NCI-H2227 (cell line): ENCODE measurements around the gene KMT5C.

Experiments
- DNase-seq: peaks from one replicate; lab custom pipeline; 2025; ENCODE audit not compliant: unreplicated experiment; lab: John Stamatoyannopoulos, UW

The KMT5C gene

DNA sequence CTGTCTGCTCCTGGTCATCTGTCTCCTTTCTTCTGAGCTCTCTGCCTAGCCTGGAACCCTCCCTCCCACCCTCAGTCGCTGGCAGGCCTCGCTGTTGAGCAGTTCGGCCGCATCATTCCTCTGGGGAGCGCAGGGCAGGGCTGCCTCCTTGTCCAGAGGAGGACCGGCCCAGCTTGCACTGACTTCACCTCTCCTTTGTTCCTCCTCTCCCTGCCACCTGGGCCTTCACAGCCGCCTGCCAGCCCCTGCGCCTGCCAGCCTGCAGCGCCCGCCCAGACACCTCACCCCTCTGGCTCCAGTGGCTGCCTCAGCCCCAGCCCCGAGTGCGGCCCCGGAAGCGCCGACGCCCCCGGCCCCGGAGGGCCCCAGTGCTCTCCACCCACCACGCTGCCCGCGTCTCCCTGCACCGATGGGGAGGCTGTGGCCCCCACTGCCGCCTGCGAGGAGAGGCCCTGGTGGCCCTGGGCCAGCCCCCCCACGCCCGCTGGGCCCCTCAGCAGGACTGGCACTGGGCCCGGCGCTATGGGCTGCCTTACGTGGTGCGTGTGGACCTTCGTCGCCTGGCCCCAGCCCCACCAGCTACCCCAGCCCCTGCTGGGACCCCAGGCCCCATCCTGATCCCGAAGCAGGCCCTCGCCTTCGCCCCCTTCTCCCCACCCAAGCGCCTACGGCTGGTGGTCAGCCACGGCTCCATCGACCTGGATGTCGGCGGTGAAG, 7.2 kb downstream of the KMT5C start:
- no peak for DNase-seq

DNA sequence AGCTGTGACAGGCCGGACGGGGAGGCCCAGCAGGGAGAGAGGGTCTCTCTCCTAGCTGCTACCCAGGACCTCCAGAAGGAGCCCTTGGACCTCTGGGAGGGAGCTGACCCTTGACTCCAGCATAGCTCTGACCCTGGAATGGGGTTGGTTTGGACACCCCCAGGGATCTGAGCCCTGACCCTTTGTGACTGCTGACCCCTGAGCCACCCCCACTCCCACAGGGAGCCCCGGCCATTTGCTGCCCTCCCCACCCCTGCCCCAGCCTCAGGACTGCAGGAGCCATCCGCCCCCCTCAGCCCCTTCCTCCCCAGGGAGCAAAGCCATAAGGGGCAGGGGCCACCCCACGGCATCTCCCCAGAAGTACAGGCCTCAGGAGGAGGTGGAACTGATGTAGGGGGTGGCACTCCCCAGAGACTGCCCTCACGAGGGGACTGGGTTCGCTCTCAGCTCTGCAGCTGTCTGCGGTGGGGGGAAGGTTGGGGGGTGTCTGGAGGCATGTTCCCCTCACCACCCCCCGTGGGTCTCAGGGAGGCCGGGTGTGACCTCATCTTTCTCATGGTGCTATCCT, 7.8 kb downstream of the KMT5C start:
- no peak for DNase-seq

DNA sequence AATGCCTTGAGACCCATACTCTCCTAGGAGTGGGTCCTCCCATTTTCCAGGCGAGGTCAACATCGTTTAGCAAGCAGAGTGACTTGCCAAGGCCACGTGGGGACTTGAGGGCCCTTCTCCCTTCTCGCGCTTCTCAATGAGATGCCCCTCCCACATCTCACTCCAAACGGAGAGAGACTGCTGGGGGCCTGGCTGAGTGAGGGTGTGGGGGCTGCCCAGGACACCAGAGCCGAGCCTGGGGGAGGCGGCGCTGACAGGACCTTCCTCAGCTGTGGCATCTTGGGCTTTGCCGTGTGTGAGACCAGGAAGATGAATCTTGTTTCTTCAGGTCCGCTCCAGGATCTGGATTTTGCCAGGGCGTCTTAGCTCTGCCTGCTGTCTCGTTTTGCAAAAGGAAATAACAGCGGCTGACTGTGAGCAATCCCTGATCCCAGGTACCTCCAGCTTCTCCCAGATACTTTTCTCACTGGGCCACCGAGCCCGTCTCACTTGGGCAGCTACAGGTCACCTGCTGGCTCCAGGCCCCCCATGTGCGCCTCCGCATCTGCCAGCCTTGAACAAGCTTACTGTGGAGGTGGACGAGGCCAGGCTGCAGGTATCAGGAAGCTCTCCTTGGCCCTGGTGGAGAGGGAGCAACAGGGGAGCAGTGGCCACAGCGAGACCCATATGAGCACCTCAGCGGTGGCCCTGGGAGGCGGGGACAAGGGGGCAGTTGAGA, 8.8 kb downstream of the KMT5C start:
- peak; percentile 76 for DNase-seq

DNA sequence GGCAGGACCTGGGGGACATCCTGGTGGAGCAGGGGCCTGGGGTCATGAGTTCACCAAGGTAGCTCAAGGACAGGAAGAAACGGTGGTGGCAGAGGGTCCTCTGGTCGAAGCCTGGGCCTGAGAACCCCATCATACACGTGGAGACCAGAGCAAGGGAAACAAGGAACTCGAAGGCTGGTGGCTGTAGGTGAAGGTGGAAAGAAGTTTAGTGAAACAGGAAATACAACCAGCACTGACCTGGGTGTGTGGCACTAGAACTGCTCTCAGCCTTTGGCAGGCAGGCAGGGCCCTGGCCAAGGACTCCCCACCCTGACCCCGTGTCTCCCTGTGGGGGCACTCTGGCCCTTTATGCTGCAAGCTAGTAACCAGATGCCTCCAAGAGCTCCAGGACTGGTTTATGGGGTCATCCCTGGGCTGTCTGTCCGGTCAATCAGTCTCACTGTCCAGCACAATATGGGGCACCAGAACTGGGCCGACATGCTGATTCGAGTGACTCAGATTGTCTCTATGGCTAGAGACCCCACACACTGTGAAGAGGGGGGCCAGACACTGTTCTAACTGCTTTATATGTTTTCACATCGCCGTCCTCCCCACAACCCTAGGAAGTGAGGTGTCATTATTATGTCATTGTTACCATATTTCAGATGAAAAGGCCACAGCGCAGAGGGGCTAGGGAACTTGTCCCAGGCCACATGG, 11.1 kb downstream of the KMT5C start:
- DNase-seq = no peak

DNA sequence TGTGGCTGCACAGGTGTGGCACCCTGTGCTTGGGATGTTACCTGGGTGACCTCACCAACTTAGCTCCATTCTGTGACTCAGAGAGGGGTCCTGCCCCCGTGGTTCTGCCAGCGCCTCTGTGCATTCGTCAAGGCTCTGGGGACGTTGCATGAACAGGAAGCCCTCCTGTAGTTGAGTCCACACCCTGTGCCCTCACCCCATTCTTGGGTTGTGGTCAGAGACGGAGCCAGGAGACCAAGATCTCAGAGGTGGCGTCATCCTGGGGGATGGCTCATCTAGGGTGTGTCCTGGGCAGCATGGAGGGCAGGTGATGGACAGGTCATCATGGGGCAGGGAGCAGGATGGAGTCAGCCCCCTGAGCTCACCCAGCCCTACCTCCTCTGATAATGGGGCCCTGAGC, 12.4 kb downstream of the KMT5C start:
- no peak for DNase-seq

DNA sequence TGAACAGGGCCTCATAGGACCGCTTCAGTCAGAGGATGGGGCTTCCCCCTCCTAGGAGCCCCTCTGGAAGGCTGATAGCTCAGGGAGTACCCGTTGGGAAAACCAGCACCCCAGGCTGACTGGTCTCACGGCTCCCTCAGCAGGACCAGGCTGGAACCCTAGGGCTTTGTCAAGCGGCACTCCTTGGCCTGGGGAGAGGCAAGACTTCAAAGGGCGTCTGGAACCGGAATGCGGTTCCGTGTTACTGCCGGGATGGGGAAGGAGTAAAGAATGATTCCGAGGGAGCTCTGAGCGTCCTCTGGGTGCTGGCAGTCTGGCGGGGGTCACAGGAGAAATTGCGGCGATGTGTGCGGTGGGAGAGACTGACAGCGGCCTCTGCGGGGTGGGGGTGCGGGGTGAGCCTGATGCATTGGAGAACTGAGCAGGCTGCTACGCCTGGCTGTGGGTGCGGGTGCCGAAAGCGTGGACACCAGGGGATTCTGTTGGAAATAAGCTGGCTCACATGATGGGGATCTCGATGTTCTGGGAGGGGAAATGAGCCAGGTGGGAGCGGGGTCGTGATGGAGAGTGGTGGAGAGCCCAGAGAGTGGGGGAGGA, 13.0 kb downstream of the KMT5C start:
- DNase-seq = no peak

DNA sequence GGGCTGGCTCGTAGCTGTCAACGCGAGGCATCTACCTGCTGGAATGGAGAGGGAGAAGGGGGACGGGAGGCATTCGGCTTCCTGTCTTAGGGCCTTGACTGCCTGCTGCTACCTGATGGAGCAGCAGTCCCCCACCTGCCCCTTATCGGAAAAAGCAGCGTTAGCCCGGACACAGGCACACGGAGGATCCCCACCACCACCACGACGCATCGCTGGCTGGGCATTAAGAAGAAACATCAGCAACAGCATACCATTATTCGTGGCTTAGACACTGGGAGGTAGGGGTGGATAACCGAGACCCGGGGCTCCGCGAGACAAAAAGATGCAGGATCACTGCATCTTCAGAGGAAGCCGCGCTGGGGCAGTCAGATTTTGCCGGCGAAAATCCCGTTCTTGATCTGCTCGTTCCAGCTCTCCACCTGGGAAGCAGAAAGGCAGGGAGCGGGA, 13.7 kb downstream of the KMT5C start:
- DNase-seq = no peak

DNA sequence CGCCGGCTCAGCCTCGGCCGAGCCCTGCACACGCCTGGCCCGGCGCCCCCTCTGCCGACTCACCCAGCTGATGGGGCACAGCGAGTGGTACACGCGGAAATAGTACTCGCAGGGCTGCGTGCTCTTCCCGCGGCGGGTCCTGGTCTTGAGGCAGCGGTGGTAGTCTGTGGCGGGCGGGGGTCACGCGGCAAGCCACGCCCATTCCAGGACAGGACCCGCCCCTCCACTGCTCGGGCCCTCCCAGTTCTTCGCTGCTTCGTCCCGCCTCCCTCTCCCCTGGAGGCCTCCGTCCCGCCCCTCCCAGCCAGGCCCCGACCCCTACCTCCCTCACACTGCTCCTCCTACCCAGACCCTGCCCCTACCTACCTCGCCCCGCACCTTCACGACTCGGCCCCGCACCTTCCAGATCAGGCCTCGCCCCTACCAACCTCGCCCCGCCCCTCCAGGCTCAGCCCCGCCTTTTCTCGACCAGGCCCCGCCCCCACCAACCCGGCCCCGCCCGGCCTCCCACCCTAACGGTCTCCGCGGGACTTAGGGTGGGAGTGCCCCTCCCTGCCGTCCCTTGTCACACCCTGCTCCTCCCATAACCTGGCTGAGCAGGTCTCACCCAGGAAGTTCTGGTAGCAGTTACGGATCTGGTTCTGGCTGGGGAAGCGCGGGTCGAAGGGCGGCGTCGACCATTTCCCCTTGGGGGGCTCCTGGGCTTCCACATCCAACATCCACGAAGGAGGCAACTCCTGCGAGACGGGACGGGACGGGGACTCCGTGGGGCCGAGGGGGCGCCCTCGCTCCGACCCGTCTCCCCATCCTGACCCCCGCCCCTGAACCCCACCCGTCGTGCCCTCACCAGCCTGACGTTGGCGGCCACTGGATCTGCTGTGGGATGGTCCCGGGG, 14.4 kb downstream of the KMT5C start:
- peak; percentile 88 for DNase-seq

DNA sequence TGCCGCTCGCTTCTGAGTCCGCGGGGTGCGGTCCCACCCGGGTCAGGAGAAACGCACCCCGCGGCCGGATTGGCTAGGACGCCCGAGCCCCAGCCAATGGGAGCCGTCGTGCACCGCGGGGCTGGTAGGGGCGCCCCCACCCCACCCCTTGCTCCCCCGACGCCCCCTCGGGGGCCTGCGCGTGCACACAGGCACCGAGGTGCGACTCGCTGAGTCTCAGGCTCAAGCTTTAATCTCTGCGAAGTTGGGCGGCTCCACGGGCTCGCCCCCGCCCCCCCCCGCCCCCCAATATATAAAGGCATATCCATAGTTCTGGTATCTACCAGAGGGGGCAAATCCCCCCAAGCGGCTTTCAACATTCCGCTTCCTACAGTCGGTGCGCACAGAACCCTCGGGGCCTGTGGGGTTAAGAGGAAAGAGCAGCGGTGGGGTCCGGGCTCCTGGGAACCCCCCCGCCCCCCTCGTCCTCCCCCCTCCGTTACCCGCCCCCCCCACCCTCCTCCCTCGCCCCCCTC, 15.1 kb downstream of the KMT5C start, which contains the start of gene COX6B2:
Gene COX6B2 (minus strand): TSS at position 22 of the 515 bp plus-strand sequence. CDS start 198 bp downstream, outside the sequence.
- DNase-seq = no peak

DNA sequence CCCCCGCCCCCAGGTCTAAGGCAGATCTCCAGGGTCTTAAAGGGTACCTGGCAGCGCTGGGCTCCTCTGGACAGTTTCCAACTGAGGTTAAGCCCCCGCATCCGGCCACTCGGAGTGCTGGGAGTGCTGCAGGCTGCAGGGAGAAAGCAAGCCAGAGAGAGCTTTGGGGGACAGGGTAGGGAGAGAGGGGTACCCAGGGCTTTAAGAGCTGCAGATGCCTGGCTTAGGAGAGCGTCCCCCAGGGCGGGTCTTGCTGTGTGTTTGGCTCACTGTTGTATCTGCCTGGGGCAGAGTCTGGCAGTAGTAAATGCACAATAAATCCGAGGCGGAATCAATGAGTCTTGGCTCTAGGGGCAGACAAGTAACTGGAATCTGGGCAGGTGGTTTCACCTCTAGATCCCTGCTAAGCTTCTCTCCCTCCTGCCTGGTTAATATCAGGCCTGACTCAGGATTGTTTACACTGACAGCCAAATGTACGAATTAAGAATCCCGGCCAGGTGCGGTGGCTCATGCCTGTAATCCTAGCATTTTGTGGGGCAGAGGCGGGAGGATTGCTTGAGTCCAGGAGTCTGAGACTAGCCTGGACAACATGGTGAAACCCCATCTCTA, 15.6 kb downstream of the KMT5C start:
- no peak for DNase-seq

DNA sequence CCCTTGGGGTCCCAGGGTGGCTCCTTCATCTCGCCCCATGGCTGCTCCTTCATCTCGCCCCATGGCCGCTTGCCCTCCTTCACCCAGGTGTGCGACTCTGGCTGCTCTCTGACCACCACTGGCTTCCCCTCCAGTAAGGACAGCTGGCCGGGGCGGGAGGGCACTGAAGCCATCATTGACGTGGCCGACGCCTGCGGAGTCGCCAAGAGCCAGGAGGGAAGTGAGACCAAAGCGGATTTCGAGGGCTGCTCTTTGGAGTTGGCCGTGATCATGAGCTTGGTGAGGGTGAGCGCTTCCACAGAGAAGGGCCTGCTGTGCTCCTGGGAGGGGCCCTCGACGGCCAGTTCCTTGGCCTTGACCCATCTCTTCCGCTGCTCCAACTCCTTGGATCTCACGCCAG, 18.8 kb downstream of the KMT5C start:
- DNase-seq = no peak

DNA sequence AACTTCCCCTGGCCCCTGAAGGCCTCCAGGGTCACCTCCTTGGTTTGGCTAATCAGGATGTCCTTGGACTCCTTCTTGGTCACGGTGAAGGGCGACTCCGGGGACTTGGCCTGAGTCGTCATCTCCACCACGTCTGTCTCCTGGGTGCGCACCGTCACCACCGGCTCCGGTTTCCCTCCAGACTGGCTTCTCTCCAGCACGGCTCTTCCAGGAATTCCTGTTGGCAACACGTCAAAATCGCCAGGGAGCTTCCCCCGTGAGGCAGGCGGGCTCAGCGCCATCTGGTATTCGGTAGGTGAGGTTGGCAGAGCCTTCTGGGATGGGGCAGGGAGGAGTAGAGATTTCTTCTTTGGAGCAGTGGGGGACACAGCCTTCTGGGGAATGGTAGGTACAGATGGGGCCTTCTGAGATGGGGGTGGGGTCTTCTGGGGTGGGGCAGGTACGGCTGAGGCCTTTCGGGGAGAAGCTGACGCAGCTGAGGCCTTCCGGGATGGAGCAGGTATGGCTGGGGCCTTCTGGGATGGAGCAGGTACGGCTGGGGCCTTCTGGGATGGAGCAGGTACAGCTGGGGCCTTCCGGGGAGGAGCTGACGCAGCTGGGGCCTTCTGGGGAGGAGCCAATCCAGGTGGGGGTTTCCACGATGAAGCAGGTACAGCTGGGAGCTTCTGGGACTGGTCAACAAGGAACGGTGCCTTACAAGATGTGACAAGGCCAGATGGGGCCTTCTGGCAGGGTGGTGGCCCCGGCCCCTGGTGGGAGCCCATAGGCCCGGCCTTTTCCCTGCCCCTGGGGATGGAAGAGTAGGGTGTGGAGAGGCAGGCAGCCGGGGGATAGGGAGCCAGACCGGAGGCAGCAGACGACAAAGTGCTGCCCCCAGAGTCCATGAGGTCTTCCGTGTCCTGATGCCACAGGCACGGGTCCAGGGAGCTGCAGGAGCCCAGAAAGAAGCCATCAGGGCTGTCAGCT, 19.6 kb downstream of the KMT5C start:
- no peak for DNase-seq

DNA sequence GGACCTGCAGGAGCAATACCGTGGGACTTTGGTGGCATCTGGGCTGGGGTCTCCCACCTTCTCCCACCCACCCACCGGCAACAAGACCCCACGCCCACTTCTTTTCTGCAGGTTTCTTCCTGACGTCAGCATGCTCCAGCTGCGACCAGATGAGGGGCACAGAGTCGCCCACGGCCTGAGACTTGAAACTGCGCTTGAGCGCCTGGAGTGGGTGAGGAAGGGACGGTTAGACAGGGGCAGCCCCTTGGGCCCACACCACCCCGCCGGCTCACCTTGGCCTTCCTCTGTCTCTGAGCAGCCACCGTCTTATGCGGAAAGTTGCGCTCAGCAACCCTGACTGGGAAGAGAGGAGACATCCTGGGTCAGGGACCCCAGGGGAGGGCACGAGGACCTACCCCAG, 21.2 kb downstream of the KMT5C start:
- no peak for DNase-seq

DNA sequence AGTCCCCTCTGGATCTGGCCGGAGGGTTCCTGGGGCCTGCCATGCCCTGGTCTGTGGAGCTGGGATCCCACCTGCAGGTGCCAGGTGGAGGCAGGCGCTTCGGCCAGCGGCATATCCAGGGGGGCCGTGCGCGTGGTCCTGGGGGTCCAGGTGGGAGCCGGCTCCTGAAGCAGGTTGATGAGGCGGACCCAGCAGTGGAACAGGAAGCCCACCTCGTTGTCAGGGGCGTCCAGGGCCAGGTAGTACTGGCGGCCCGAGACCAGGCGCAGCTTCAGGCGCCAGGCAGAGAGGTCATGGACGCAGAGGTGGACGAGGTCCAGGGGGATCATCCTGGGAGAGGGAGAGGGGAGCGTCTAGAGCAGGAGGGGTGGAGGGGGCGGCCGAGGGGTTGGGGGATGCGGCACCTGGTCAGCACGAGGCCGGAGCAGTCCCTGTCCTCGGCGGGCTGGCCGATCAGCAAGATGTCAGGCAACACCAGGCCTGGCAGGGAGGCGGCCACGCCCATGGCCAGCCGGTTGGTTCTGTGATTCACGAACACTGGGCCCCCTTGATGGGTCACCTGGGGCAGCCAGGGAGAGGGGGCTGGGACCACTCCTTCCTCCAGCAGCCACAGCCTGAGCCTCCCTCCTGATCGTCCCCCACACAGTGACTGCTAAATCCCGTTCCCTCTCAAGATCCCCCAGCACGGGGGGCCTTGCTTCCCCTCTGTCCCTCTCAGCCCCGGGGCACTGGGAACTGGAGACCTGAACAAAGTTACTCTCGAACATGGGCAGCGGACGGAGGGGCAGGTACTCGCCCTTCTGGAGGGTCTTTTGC, 22.7 kb downstream of the KMT5C start:
- DNase-seq = no peak

DNA sequence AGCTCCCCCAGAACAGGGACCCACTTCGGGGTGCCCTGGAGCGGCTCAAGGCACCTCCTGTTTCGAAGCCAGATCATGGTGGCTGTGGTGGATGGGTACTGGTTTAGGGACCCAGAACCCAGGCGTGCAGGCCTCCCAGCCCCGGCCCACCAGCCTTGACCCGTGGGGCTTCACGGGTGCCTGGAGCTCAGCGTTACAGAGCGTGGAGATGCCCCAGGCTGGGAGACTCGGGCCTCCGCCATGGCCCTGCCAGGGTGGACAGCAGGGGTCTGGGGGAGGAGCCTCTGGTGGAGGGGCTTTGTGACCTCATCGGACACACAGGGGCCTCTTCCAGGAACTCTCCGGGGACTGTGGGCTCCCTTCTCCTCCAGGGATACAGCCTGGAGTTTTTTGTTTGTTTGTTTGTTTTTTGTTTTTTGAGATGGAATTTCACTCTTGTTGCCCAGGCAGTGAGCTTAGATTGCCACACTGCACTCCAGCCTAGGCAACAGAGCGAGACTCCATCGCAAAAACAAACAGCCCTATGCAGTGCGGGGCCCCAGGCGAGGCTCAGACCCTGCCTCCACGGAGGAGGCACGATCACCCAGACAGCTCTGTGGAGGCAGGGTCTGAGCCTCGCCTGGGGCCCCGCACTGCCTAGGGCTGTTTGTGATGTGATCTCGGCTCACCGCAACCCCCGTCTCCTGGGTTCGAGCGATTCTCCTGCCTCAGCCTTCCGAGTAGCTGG, 23.5 kb downstream of the KMT5C start, which contains the start of gene GARIN5B:
Gene GARIN5B (minus strand): TSS at position 271 of the 727 bp plus-strand sequence. CDS start 194 bp downstream, at position 77.
- DNase-seq = no peak

DNA sequence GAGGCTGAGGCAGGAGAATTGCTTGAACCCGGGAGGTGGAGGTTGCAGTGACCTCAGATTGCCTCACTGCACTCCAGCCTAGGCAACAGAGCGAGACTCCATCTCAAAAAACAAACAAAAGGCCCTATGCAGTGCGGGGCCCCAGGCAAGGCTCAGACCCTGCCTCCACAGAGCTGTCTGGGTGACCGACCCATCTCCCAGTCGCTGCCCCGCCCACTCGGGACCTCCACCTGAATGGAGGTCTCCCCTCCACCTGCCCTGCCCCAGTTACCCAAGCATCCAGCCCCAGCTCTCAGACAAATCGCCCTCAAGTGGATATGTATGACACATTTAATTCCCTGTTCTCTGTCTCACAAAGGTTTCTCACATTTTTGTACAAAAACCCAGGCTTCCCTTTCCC, 25.6 kb downstream of the KMT5C start:
- DNase-seq = no peak

DNA sequence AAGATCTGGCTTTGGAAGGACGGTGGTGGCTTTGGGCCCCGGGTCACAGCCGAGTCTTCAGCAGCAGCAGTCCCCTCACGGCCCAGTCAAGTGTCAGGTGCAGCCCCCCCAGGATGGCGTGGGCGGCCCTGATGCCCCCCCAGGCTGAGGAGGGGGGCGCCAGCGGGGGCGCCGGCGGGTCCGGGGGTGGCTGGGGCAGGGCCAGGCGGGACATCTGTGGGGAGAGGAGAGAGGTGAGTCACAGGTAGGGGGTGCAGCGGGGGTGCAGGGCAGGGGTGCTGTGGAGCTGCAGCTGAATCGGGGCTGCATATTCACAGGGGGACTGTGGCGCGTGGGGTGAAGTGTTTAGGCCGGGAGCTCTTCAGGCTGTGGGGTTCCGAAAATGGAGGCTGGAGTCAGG, 26.3 kb downstream of the KMT5C start:
- no peak for DNase-seq
